Activated T-cell treated with anti-CD3 and anti-CD28 coated beads, Interleukin-2, amount 50 U/mL, for 24 hours (primary cell): ENCODE measurements around the gene FBXO2.
"Not testable (repeated sequence)": the region's sequence is repeated elsewhere in the genome, so short reads cannot be mapped to it uniquely, and the experiment has no call there.

Experiments used
- DNase-seq: peaks from one replicate; pipeline ENCODE4 v3.0.0-alpha.2; 2020
- H3K27ac Mint-ChIP-seq: 2 replicates; pipeline ENCODE4 v1.8.0; 2020; ENCODE audit warnings: mild to moderate bottlenecking, mixed read lengths
- H3K27me3 Mint-ChIP-seq: 2 replicates; pipeline ENCODE4 v1.8.0; 2020; ENCODE audit warnings: mixed read lengths
- H3K36me3 Mint-ChIP-seq: 2 replicates; pipeline ENCODE4 v1.8.0; 2020; ENCODE audit warnings: low read depth, mixed read lengths
- H3K4me1 Mint-ChIP-seq: 2 replicates; pipeline ENCODE4 v1.8.0; 2020; ENCODE audit warnings: low read depth, mixed read lengths
- H3K4me3 Mint-ChIP-seq: 2 replicates; pipeline ENCODE4 v1.8.0; 2020; ENCODE audit warnings: mild to moderate bottlenecking, moderate library complexity, mixed read lengths
- H3K9me3 Mint-ChIP-seq: 2 replicates; pipeline ENCODE4 v1.8.0; 2020; ENCODE audit warnings: mixed read lengths

FBXO2 gene

DNA sequence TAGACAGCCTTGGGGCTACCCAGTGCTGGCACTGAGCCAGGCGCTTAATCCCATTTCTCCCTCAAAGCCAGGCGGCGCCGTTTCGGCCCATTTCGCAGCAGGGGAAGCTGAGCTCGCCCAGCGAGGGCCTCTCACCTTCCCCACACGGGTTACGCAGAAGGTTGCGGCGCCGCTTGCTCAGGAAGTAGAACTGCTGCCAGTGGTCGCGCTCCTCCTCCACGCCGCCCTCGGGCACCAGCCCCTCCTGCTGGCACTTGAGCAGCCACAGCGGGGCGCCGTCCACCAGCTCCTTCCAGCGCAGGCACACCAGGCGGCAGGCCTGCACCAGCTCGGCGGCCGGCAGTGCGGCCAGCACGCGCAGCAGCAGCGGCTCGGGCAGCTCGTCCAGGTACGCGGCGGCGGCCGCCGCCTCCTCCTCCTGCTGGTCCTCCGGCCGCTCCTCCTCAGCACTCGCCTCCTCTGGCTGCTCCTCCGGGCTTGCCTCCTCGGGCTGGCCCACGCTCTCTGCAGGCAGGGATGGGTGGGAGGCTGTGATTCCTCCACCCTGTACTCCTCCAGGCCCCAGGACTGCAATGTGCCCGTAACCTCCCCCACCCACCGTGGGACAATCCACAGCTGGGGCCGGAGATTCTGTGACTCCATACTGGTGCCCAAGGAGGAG is 3.8 kb downstream of the FBXO2 start:
- Mint-ChIP-seq H3K4me1 (peaks cover 21% of the 10 kb centered on the region), H3K4me3 (peak overlapping the region; percentile 52), H3K9me3 (no peaks in the 10 kb centered on the region), H3K36me3 (no peaks in the 10 kb centered on the region), H3K27ac (no peak overlapping the region), H3K27me3 (peaks cover 3% of the 10 kb centered on the region)
- peak; percentile 85 for DNase-seq

DNA sequence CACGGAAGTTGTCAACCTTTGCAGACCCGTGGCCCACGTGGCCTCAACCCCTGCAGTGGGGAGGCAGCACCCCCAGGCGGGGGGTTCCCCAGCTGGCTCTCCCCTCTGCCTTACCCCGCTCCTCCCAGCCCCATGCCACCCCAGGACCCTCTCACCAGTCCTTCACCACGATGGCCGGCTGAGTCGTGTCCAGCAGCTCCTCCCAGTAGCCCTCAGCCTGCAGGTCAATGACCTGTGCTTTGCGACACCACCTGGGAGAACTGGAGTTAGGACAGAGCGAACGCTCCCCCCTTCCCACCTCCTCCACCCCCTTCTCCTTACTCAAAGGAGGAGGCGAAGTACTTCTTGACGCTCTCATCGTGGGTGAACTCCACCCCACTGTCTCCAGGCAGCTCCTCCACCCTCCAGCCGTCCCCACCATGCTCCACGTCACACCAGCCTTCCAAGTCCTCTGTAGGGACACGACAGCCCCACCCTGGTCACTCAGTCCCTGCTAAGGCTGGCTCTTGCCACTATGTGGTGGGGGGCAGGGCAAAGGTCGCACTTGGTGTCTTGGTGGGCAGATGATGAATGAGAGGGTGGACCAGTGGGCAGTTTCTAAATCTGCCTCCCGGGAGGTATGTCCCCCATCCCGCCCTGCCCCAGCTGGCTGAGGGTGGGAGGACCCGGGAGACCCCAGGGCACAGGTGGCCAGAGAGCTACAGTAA is 4.5 kb downstream of the FBXO2 start:
- Mint-ChIP-seq H3K9me3 (no peaks in the 10 kb centered on the region), H3K27me3 (peaks cover 3% of the 10 kb centered on the region), H3K27ac (no peak overlapping the region)

DNA sequence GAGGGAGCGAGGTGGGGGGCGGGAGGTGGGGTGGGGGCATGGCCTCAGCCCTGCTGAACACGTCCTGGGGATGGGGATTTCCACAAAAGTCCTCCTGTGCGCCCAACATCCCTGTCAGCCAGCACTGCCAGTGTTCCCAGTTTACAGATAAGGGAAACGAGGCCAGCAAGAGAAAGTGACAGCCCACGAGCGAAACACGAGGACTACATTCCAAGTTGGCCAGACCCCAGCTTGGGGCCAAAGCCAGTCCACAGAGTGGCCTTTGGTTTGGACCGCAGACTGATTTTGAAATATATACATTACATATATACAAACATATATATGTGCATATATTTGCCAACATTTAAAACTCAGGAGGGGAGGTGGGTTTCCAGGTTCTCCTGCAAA is 5.0 kb downstream of the FBXO2 start:
- Mint-ChIP-seq H3K36me3 (no peaks in the 10 kb centered on the region), H3K27ac (no peak overlapping the region), H3K27me3 (peaks cover 3% of the 10 kb centered on the region), H3K9me3 (no peaks in the 10 kb centered on the region), H3K4me3 (no peak overlapping the region), H3K4me1 (peaks cover 18% of the 10 kb centered on the region)
- no peak for DNase-seq

More for the DNA sequence above, 4.5 kb downstream of the FBXO2 start:
- no peak for DNase-seq
- peaks cover 18% of the 10 kb centered on the region for H3K4me1 Mint-ChIP-seq
- peak overlapping the region; percentile 43 for H3K4me3 Mint-ChIP-seq
- no peaks in the 10 kb centered on the region for H3K36me3 Mint-ChIP-seq

DNA sequence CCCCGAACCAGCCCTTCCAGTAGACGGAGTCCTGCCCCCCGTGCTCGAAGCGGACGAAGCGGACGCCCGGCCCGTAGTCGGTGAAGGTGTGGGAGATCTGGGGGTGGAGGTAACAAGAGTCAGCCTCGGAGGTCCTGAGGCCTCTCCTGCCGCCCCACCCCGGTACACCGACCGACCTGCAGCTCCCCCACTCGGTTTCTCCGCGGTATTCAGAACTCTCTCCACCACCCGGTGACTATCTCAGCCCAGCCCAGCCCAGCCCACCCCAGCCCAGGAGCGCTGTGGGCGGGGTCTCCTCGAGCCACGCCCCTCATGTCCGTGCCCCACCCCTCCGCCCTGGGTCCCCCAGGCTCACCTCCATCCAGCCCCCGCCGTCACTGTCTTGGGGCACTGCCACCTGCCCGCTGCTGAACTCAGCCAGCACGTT is 5.5 kb downstream of the FBXO2 start:
- no peaks in the 10 kb centered on the region for H3K9me3 Mint-ChIP-seq
- DNase-seq, result peak; percentile 60
- no peak overlapping the region for H3K27ac Mint-ChIP-seq
- peaks cover 3% of the 10 kb centered on the region for H3K27me3 Mint-ChIP-seq
- no peaks in the 10 kb centered on the region for H3K36me3 Mint-ChIP-seq
- no peak overlapping the region for H3K4me3 Mint-ChIP-seq
- peaks cover 18% of the 10 kb centered on the region for H3K4me1 Mint-ChIP-seq

DNA sequence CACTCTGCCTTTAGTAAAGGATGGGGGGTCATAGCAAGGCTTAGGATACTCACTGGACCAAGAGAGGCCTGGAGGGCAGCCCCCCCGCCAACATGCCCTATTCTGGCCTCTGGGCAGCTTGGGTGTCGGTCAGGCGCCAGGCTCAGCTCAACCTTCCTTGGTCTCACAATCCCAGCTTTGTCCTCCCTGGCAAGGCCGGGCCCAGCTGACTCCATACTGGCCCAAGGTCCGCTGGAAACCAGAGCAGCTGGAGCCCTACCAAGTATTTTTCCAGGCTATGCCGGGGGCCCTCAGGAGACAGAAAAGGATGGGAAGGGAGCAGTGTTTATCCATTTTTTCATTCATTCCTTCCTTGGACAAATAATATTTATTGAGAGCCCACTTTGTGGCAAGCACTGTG is 6.2 kb downstream of the FBXO2 start:
- no peak for DNase-seq
- Mint-ChIP-seq H3K9me3 (no peaks in the 10 kb centered on the region), H3K27me3 (peaks cover 3% of the 10 kb centered on the region), H3K4me3 (no peak overlapping the region), H3K36me3 (no peaks in the 10 kb centered on the region), H3K27ac (no peak overlapping the region), H3K4me1 (peaks cover 18% of the 10 kb centered on the region)

DNA sequence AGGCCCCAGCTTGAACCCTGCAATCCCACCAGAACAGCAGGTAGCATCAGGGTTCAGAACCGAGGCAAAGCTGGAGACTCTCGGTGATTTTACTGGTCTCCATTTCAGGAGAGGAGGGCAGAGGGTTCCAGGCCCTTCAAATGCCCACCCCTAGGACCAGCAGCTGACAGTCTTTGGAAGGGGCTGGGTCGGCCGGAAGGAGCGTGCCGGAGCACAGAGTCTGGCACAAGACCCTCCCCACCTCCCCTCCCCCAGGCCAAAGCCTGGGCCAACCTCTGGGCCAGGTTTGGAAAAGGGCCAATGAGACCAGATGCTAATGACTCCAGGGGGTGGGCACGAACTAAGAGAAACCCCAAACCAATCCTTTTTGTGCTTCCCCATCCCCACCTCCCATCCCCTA is 6.9 kb downstream of the FBXO2 start:
- H3K4me1 Mint-ChIP-seq, result peaks cover 19% of the 10 kb centered on the region
- no peak for DNase-seq
- no peak overlapping the region for H3K4me3 Mint-ChIP-seq
- no peak overlapping the region for H3K27ac Mint-ChIP-seq
- peaks cover 3% of the 10 kb centered on the region for H3K27me3 Mint-ChIP-seq
- H3K9me3 Mint-ChIP-seq, result no peaks in the 10 kb centered on the region
- H3K36me3 Mint-ChIP-seq, result no peaks in the 10 kb centered on the region

DNA sequence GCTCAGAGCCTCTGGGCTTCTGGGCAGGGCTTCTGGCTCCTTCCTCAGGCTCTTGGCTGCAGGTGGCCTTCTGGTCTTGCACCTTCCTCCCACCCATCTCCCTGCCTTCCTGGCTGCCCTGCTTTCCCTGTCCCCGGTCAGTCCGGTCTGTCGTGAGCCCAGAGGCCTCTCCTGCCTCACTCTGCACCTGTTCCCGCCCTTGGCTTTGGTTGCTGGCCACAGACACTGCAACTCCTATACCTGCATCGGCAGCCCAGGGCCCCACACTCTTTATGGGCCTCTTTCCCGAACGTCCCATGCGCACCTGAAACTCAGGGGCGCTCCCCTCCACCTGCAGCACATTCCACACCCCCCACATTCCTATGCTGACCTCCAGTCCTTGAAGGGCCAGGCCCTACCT is 7.9 kb downstream of the FBXO2 start:
- Mint-ChIP-seq H3K4me3 (no peak overlapping the region), H3K4me1 (peaks cover 18% of the 10 kb centered on the region), H3K9me3 (no peaks in the 10 kb centered on the region), H3K27ac (no peak overlapping the region), H3K36me3 (no peaks in the 10 kb centered on the region), H3K27me3 (peaks cover 3% of the 10 kb centered on the region)
- no peak for DNase-seq

DNA sequence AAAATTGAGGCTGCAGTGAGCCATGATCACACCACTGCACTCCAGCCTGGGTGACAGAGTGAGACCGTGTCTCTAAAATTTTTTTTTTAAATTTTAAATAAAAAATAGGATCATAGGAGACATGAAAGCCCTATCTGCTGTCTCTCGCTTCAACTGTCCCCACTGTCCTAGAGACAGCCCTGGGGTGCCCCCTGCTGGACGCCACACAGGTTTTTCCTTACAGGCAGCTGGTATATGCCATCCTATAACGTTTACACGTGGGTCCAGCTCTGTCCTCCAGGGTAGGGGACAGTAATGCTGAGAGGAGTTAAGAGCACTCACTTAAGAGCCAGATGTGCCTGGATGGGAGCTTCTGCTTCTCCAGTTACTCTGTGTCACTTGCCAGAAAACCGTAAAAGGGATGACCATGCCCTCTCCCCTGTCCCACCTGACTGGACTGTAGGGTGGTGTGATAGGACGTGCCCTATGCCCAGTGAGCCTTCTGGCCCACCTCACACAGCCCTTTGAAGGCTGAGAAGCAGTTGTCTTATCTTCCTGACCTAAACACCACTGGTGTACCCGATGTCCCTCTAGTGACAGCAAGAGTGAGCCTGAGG is 8.5 kb downstream of the FBXO2 start:
- H3K9me3 Mint-ChIP-seq, result no peaks in the 10 kb centered on the region
- DNase-seq, result peak; percentile 86
- no peaks in the 10 kb centered on the region for H3K36me3 Mint-ChIP-seq
- H3K4me1 Mint-ChIP-seq, result peaks cover 13% of the 10 kb centered on the region
- peaks cover 3% of the 10 kb centered on the region for H3K27me3 Mint-ChIP-seq
- no peak overlapping the region for H3K4me3 Mint-ChIP-seq
- H3K27ac Mint-ChIP-seq, result no peak overlapping the region

DNA sequence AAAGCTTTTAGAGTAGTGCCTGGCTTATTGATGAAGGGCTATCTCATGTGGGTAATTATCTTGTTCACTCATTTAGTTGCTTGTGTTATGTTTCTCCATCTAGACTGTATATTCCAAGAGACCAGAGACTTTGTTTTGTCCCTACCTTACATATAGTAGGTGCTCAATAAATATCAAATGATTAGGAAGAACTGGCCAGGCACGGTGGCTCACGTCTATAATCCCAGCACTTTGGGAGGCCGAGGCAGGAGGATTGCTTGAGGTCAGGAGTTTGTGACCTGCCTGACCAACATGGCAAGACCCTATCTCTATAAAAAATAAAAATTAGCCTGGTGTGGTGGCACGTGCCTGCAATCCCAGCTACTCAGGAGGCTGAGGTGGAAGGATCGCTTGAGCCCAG is 9.0 kb downstream of the FBXO2 start:
- DNase-seq, result no peak
- H3K27ac Mint-ChIP-seq, result no peak overlapping the region
- H3K9me3 Mint-ChIP-seq, result no peaks in the 10 kb centered on the region
- H3K36me3 Mint-ChIP-seq, result no peaks in the 10 kb centered on the region
- H3K4me3 Mint-ChIP-seq, result no peak overlapping the region
- peaks cover 3% of the 10 kb centered on the region for H3K27me3 Mint-ChIP-seq
- H3K4me1 Mint-ChIP-seq, result peaks cover 10% of the 10 kb centered on the region

DNA sequence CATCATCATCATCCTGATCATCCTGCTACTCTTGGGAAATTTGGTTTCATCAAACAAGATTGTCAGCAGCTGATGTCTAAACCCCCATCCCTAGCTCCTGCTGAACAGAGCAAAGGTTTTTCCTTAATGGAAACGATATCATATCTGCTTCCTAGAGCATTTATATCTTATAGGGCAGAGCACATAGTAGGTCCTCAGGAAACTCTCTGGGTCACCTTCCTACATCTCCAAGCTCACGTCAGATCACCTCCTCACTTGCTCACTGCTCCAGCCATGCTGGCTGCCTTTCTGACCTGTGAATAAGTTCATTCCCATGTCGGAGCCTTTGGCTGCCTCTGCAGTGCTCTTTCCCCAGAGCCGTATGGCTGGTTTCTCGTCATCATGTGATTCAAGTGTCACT is 10.4 kb downstream of the FBXO2 start:
- H3K27ac Mint-ChIP-seq, result no peak overlapping the region
- no peaks in the 10 kb centered on the region for H3K9me3 Mint-ChIP-seq
- H3K27me3 Mint-ChIP-seq, result no peaks in the 10 kb centered on the region
- peaks cover 4% of the 10 kb centered on the region for H3K4me1 Mint-ChIP-seq
- H3K36me3 Mint-ChIP-seq, result no peaks in the 10 kb centered on the region
- H3K4me3 Mint-ChIP-seq, result no peak overlapping the region
- DNase-seq, result no peak

DNA sequence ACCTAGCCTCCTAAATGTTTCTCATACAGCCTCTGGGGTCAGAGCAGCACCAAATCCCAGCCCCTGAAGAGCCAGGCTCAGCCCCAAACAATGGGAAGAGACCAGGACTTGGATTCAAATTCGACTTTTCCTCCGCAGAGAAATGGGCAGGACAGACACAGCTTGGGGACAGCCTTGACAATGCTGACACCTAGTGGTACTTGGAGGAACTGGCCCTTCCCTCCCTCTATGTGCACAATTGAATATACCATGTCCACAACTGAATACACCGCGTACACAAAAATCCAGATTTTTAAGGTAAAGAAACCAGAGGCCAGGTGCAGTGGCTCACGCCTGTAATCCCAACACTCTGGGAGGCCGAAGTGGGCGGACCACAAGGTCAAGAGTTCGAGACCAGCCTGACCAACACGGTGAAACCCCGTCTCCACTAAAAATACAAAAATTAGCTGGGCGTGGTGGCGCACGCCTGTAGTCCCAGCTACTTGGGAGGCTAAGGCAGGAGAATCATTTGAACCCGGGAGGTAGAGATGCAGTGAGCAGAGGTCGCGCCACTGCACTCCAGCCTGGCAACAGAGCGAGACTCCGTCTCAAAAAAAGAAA is 11.7 kb downstream of the FBXO2 start:
- H3K36me3 Mint-ChIP-seq, H3K4me1 Mint-ChIP-seq, H3K27me3 Mint-ChIP-seq, H3K4me3 Mint-ChIP-seq, H3K27ac Mint-ChIP-seq, H3K9me3 Mint-ChIP-seq: not testable (repeated sequence)
- peak; percentile 76 for DNase-seq

DNA sequence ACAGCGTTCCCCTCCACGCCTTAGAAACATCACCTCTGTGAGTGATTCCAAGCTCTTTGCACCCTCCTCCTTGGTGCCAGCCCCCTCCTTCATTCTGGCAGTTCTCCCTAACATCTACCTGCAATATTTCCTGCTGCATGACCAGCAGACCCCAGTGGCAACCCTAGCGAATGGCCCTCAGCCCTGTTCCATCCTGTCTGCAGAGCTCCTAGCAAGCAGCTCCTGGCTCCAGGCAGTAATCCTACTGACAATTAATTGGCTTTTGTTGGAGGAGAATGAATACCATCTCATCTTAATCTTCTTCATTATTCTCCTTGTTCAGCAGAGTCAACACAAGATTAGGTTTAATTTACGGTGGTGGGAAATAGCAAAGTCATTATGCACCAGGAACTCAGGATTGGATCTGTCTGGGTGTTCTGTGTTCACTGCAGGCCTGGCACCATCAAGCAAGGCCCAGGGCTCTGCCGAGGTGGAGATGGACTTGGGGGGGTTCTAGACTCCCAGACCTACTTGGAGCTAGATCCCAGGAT is 12.4 kb downstream of the FBXO2 start:
- Mint-ChIP-seq H3K36me3 (no peaks in the 10 kb centered on the region), H3K4me3 (no peak overlapping the region), H3K27ac (no peak overlapping the region), H3K4me1 (peaks cover 1% of the 10 kb centered on the region), H3K9me3 (no peaks in the 10 kb centered on the region), H3K27me3 (peaks cover under 1% of the 10 kb centered on the region)
- no peak for DNase-seq

DNA sequence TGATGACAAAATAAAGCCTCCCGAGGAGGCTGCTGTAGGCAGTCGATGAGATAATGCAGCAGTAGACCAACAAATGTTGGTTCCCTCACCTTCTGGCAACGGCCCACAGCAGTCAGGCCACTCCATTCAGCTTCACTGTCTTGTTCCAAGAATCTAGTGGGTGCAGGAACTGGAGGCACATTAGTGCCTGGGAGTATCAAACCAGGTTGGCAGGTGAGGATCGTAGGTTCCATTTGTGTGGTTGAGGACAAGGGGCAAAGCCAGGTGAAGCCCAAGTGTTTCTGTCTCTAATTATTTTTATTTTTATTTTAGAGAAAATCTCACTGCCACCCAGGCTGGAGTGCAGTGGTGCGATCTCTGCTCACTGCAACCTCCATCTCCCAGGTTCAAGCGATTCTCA is 13.3 kb downstream of the FBXO2 start:
- Mint-ChIP-seq H3K4me3 (no peak overlapping the region), H3K36me3 (no peaks in the 10 kb centered on the region), H3K9me3 (no peaks in the 10 kb centered on the region), H3K4me1 (peaks cover 1% of the 10 kb centered on the region), H3K27me3 (peaks cover 8% of the 10 kb centered on the region), H3K27ac (no peak overlapping the region)
- no peak for DNase-seq

DNA sequence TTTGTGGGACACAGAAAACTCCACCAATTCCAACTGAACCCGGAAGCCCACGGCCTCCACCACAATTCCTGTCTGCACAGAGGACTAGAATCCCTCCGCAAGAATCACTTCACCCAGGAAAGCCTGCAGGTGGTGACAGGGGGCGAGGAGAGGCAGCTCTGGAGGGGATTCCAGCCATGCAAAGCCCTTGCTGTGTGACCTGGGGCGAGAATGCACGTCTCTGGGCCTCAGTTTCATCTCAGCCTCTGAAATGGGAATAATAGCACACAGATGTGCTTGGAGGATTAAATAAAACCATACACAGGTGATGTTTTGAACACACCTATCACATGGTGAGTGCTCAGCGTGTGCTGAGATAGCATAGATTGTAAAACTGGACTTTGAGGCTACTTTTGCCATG is 14.1 kb downstream of the FBXO2 start:
- Mint-ChIP-seq H3K4me3 (no peak overlapping the region), H3K27me3 (peaks cover 10% of the 10 kb centered on the region), H3K9me3 (no peaks in the 10 kb centered on the region), H3K4me1 (peaks cover 1% of the 10 kb centered on the region), H3K27ac (no peak overlapping the region), H3K36me3 (no peaks in the 10 kb centered on the region)
- no peak for DNase-seq

DNA sequence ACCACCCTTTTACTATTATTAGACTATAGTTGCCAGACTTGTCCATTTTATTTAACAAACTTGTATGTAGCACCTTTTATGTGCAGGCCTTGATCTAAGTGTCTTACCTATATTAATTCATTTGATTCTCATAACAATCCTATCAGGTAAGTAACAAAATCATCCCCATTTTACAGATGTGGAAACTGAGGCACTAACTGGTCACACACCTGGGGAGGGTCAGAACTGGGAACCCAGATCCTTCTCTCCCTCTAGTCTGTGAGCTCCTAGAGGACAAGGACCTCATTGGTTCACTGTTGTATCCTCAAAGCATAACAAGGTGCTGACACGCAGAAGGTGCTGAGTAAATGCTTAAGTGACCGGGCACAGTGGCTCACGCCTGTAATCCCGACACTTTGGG is 14.9 kb downstream of the FBXO2 start:
- H3K27me3 Mint-ChIP-seq, result peaks cover 15% of the 10 kb centered on the region
- peaks cover 1% of the 10 kb centered on the region for H3K4me1 Mint-ChIP-seq
- DNase-seq, result no peak
- H3K36me3 Mint-ChIP-seq, result no peaks in the 10 kb centered on the region
- no peak overlapping the region for H3K27ac Mint-ChIP-seq
- H3K9me3 Mint-ChIP-seq, result no peaks in the 10 kb centered on the region
- no peak overlapping the region for H3K4me3 Mint-ChIP-seq
